Measurements from ENCODE around the gene GPN2.

GPN2 gene

GRCh38 chr1:26851106-26851684 is 38.9 kb downstream of the GPN2 start:
- no peak for TF ChIP-seq ZNF830 (tag by site-specific recombination; IDR thresholded peaks at IDR 0.05; ENCODE audit: low read depth)
- TF ChIP-seq ZNF148 (tag by site-specific recombination; IDR thresholded peaks at IDR 0.05; ENCODE audit: borderline replicate concordance), result no peak
- TF ChIP-seq MYNN (tag by site-specific recombination; IDR thresholded peaks at IDR 0.05; ENCODE audit: borderline replicate concordance), result no peak
- no peak for TF ChIP-seq PRDM1 (tag by site-specific recombination; IDR thresholded peaks at IDR 0.05)
- no peak for TF ChIP-seq ZNF24 (tag by site-specific recombination; IDR thresholded peaks at IDR 0.05)
- H3K4me1 ChIP-seq (ENCODE audit: control insufficient read depth, insufficient read depth, low read length), result no peaks in the 10 kb centered on the region
- peaks cover 9 to 96% of the 10 kb centered on the region in 2 experiments; a peak in 2 of 3 replicates for H3K36me3 ChIP-seq (ENCODE audit: control insufficient read depth in 2 of 2, insufficient read depth in 1 of 2, low read length in 2 of 2)
- ChIA-PET CTCF (interaction anchor here (0.9 to 1.5 kb wide), 3 partner anchors 14 to 249 kb away, joined by 3 to 6 read pairs (median 3); no protein-coding TSS in a partner anchor), POLR2A (interaction anchor here (0.9 to 2.4 kb wide), 2 partner anchors 14 to 39 kb away, joined by 3 to 10 read pairs; partner anchors contain the start of gene GPN2)
- no peak overlapping the region for H3K4me3 ChIP-seq (ENCODE audit: low read depth, low read length)
- H3K9me3 ChIP-seq (ENCODE audit: control insufficient read depth, insufficient read depth, low read depth, low read length), result no peaks in the 10 kb centered on the region
- H3K27ac ChIP-seq (ENCODE audit: extremely low read depth, low read depth, low read length), result no peak overlapping the region

GRCh38 chr1:26848941-26849774 is 40.9 kb downstream of the GPN2 start:
- H3K27ac ChIP-seq (ENCODE audit: extremely low read depth, low read depth, low read length), result no peak overlapping the region
- TF ChIP-seq HIC1 (tag by site-specific recombination; IDR thresholded peaks at IDR 0.05), result 0 out of 2 replicates have a peak, but pooled peaks have one; percentile 24
- peak; percentile 34 for TF ChIP-seq GLIS2 (tag by site-specific recombination; IDR thresholded peaks at IDR 0.05)
- no peak for TF ChIP-seq ZNF596 (tag by site-specific recombination; IDR thresholded peaks at IDR 0.05)
- TF ChIP-seq ZIC2 (tag by site-specific recombination; IDR thresholded peaks at IDR 0.05), result peak; percentile 82
- TF ChIP-seq GLI2 (tag by site-specific recombination; IDR thresholded peaks at IDR 0.05; ENCODE audit: borderline replicate concordance, low read depth), result no peak
- no peak for TF ChIP-seq HOXA7 (CRISPR knock-in tag; IDR thresholded peaks at IDR 0.05; ENCODE audit: borderline replicate concordance)
- TF ChIP-seq ZNF488 (tag by site-specific recombination; IDR thresholded peaks at IDR 0.05), result no peak
- TF ChIP-seq ZSCAN23 (tag by site-specific recombination; IDR thresholded peaks at IDR 0.05), result no peak
- H3K4me1 ChIP-seq (ENCODE audit: control insufficient read depth, insufficient read depth, low read length), result no peaks in the 10 kb centered on the region
- ChIA-PET CTCF (interaction anchor here (0.5 to 1.8 kb wide), 7 partner anchors 14 to 349 kb away, joined by 3 to 7 read pairs (median 3); no protein-coding TSS in a partner anchor), POLR2A (interaction anchor here (0.6 to 2.4 kb wide), 5 partner anchors 15 to 46 kb away, joined by 3 to 10 read pairs (median 4); no protein-coding TSS in a partner anchor)
- no peaks in the 10 kb centered on the region for H3K9me3 ChIP-seq (ENCODE audit: control insufficient read depth, insufficient read depth, low read depth, low read length)
- peaks cover 12 to 84% of the 10 kb centered on the region in 2 experiments; a peak in 2 of 3 replicates for H3K36me3 ChIP-seq (ENCODE audit: control insufficient read depth in 2 of 2, insufficient read depth in 1 of 2, low read length in 2 of 2)
- H3K4me3 ChIP-seq (ENCODE audit: low read depth, low read length), result no peak overlapping the region

GRCh38 chr1:26848499-26848898 is 41.6 kb downstream of the GPN2 start:
- peaks cover 12 to 83% of the 10 kb centered on the region in 2 experiments; a peak in 2 of 3 replicates for H3K36me3 ChIP-seq (ENCODE audit: control insufficient read depth in 2 of 2, insufficient read depth in 1 of 2, low read length in 2 of 2)

More at GRCh38 chr1:26848499-26848898, 41.6 kb downstream of the GPN2 start:
- CTCF ChIA-PET, result interaction anchor here (0.5 to 1.8 kb wide), 5 partner anchors 10 to 348 kb away, joined by 3 to 7 read pairs (median 3); no protein-coding TSS in a partner anchor
- H3K4me3 ChIP-seq (ENCODE audit: low read depth, low read length), result no peak overlapping the region
- no peaks in the 10 kb centered on the region for H3K4me1 ChIP-seq (ENCODE audit: control insufficient read depth, insufficient read depth, low read length)
- H3K9me3 ChIP-seq (ENCODE audit: control insufficient read depth, insufficient read depth, low read depth, low read length), result no peaks in the 10 kb centered on the region
- H3K27ac ChIP-seq (ENCODE audit: extremely low read depth, low read depth, low read length), result no peak overlapping the region
- TF ChIP-seq ZNF280C (tag by site-specific recombination; IDR thresholded peaks at IDR 0.05) (no peak), PRDM6 (tag by site-specific recombination; IDR thresholded peaks at IDR 0.05) (no peak)
- POLR2A ChIA-PET, result no interaction called here

All from HEK293 (cell line).